ENCODE data around the gene SLC25A13. TPM values are rescaled to one million over a fixed set of nuclear protein-coding genes. Genes with fewer than 3 reads are reported as not detected.
A peak's percentile ranks its signal among the peaks of the same experiment; 100 is the strongest.

SLC25A13 gene
- total RNA-seq, 1 donor from 2014 or later = 21.9 TPM

- Histone ChIP-seq H3K27ac (ENCODE audit: low read depth, low read length) (no peak overlapping the region), H3K9me3 (ENCODE audit: control insufficient read depth in 3 of 3, low read length in 3 of 3) (no peaks in the 10 kb centered on the region), H3K4me3 (ENCODE audit: low read length in 3 of 3) (no peak overlapping the region), H3K4me1 (ENCODE audit: control insufficient read depth in 3 of 3, insufficient read depth in 3 of 3, low read length in 3 of 3) (peaks cover 11 to 12% (median 11%) of the 10 kb centered on the region in 3 donors), H3K36me3 (ENCODE audit: control insufficient read depth in 3 of 3, insufficient read depth in 3 of 3, low read length in 3 of 3) (no peaks in the 10 kb centered on the region), H3K9ac (ENCODE audit: low read depth in 1 of 3, low read length in 3 of 3) (no peak overlapping the region), H3K27me3 (ENCODE audit: control insufficient read depth in 3 of 3, insufficient read depth in 3 of 3, low read length in 3 of 3) (no peaks in the 10 kb centered on the region)
Observed at GRCh38 chr7:96238474-96238873, 83.4 kb downstream of the SLC25A13 start.

- Histone ChIP-seq H3K36me3 (ENCODE audit: control insufficient read depth in 3 of 3, insufficient read depth in 3 of 3, low read length in 3 of 3) (no peaks in the 10 kb centered on the region), H3K4me3 (ENCODE audit: low read length in 3 of 3) (no peak overlapping the region), H3K27ac (ENCODE audit: low read depth, low read length) (no peak overlapping the region), H3K9me3 (ENCODE audit: control insufficient read depth in 3 of 3, low read length in 3 of 3) (no peaks in the 10 kb centered on the region), H3K9ac (ENCODE audit: low read depth in 1 of 3, low read length in 3 of 3) (no peak overlapping the region), H3K4me1 (ENCODE audit: control insufficient read depth in 3 of 3, insufficient read depth in 3 of 3, low read length in 3 of 3) (peaks cover 11 to 12% (median 11%) of the 10 kb centered on the region in 3 donors), H3K27me3 (ENCODE audit: control insufficient read depth in 3 of 3, insufficient read depth in 3 of 3, low read length in 3 of 3) (no peaks in the 10 kb centered on the region)
Observed at GRCh38 chr7:96237040-96237439, 84.9 kb downstream of the SLC25A13 start.

- H3K27me3 ChIP-seq (ENCODE audit: control insufficient read depth in 3 of 3, insufficient read depth in 3 of 3, low read length in 3 of 3) = no peaks in the 10 kb centered on the region
- H3K36me3 ChIP-seq (ENCODE audit: control insufficient read depth in 3 of 3, insufficient read depth in 3 of 3, low read length in 3 of 3) = no peaks in the 10 kb centered on the region
- peaks cover 11 to 12% (median 11%) of the 10 kb centered on the region in 3 donors for H3K4me1 ChIP-seq (ENCODE audit: control insufficient read depth in 3 of 3, insufficient read depth in 3 of 3, low read length in 3 of 3)
- no peak overlapping the region for H3K9ac ChIP-seq (ENCODE audit: low read depth in 1 of 3, low read length in 3 of 3)
- H3K4me3 ChIP-seq (ENCODE audit: low read length in 3 of 3) = no peak overlapping the region
- H3K27ac ChIP-seq (ENCODE audit: low read depth, low read length) = peak overlapping the region; percentile 52
- H3K9me3 ChIP-seq (ENCODE audit: control insufficient read depth in 3 of 3, low read length in 3 of 3) = no peaks in the 10 kb centered on the region
Observed at GRCh38 chr7:96236198-96237039, 85.5 kb downstream of the SLC25A13 start.

GRCh38 chr7:96235281-96235680, 86.6 kb downstream of the SLC25A13 start:
- H3K27me3 ChIP-seq (ENCODE audit: control insufficient read depth in 3 of 3, insufficient read depth in 3 of 3, low read length in 3 of 3) = no peaks in the 10 kb centered on the region
- no peaks in the 10 kb centered on the region for H3K36me3 ChIP-seq (ENCODE audit: control insufficient read depth in 3 of 3, insufficient read depth in 3 of 3, low read length in 3 of 3)
- no peak overlapping the region for H3K4me3 ChIP-seq (ENCODE audit: low read length in 3 of 3)
- no peak overlapping the region for H3K9ac ChIP-seq (ENCODE audit: low read depth in 1 of 3, low read length in 3 of 3)
- peak overlapping the region; percentile 52 for H3K27ac ChIP-seq (ENCODE audit: low read depth, low read length)
- H3K9me3 ChIP-seq (ENCODE audit: control insufficient read depth in 3 of 3, low read length in 3 of 3) = no peaks in the 10 kb centered on the region
- peaks cover 11 to 12% (median 11%) of the 10 kb centered on the region in 3 donors for H3K4me1 ChIP-seq (ENCODE audit: control insufficient read depth in 3 of 3, insufficient read depth in 3 of 3, low read length in 3 of 3)

- Histone ChIP-seq H3K27ac (ENCODE audit: low read depth, low read length) (no peak overlapping the region), H3K9me3 (ENCODE audit: control insufficient read depth in 3 of 3, low read length in 3 of 3) (no peaks in the 10 kb centered on the region), H3K4me1 (ENCODE audit: control insufficient read depth in 3 of 3, insufficient read depth in 3 of 3, low read length in 3 of 3) (peaks cover 11 to 12% (median 11%) of the 10 kb centered on the region in 3 donors), H3K27me3 (ENCODE audit: control insufficient read depth in 3 of 3, insufficient read depth in 3 of 3, low read length in 3 of 3) (no peaks in the 10 kb centered on the region), H3K9ac (ENCODE audit: low read depth in 1 of 3, low read length in 3 of 3) (no peak overlapping the region), H3K36me3 (ENCODE audit: control insufficient read depth in 3 of 3, insufficient read depth in 3 of 3, low read length in 3 of 3) (no peaks in the 10 kb centered on the region), H3K4me3 (ENCODE audit: low read length in 3 of 3) (no peak overlapping the region)
Observed at GRCh38 chr7:96233528-96234154, 88.3 kb downstream of the SLC25A13 start.

- no peak overlapping the region for H3K9ac ChIP-seq (ENCODE audit: low read depth in 1 of 3, low read length in 3 of 3)
- no peaks in the 10 kb centered on the region for H3K9me3 ChIP-seq (ENCODE audit: control insufficient read depth in 3 of 3, low read length in 3 of 3)
- no peak overlapping the region for H3K4me3 ChIP-seq (ENCODE audit: low read length in 3 of 3)
- no peaks in the 10 kb centered on the region for H3K27me3 ChIP-seq (ENCODE audit: control insufficient read depth in 3 of 3, insufficient read depth in 3 of 3, low read length in 3 of 3)
- peaks cover 11 to 12% (median 11%) of the 10 kb centered on the region in 3 donors for H3K4me1 ChIP-seq (ENCODE audit: control insufficient read depth in 3 of 3, insufficient read depth in 3 of 3, low read length in 3 of 3)
- H3K36me3 ChIP-seq (ENCODE audit: control insufficient read depth in 3 of 3, insufficient read depth in 3 of 3, low read length in 3 of 3) = no peaks in the 10 kb centered on the region
- H3K27ac ChIP-seq (ENCODE audit: low read depth, low read length) = no peak overlapping the region
Observed at GRCh38 chr7:96233084-96233483, 88.8 kb downstream of the SLC25A13 start.

GRCh38 chr7:96228760-96229159, 93.1 kb downstream of the SLC25A13 start:
- peaks cover 0 to 3% (median 0%) of the 10 kb centered on the region in 3 donors for H3K36me3 ChIP-seq (ENCODE audit: control insufficient read depth in 3 of 3, insufficient read depth in 3 of 3, low read length in 3 of 3)
- no peak overlapping the region for H3K9ac ChIP-seq (ENCODE audit: low read depth in 1 of 3, low read length in 3 of 3)
- H3K27me3 ChIP-seq (ENCODE audit: control insufficient read depth in 3 of 3, insufficient read depth in 3 of 3, low read length in 3 of 3) = no peaks in the 10 kb centered on the region
- no peaks in the 10 kb centered on the region for H3K4me1 ChIP-seq (ENCODE audit: control insufficient read depth in 3 of 3, insufficient read depth in 3 of 3, low read length in 3 of 3)
- no peaks in the 10 kb centered on the region for H3K9me3 ChIP-seq (ENCODE audit: control insufficient read depth in 3 of 3, low read length in 3 of 3)
- no peak overlapping the region for H3K4me3 ChIP-seq (ENCODE audit: low read length in 3 of 3)
- no peak overlapping the region for H3K27ac ChIP-seq (ENCODE audit: low read depth, low read length)

- peaks cover 0 to 2% (median 0%) of the 10 kb centered on the region in 3 donors for H3K4me1 ChIP-seq (ENCODE audit: control insufficient read depth in 3 of 3, insufficient read depth in 3 of 3, low read length in 3 of 3)
- no peak overlapping the region for H3K4me3 ChIP-seq (ENCODE audit: low read length in 3 of 3)
- H3K27me3 ChIP-seq (ENCODE audit: control insufficient read depth in 3 of 3, insufficient read depth in 3 of 3, low read length in 3 of 3) = no peaks in the 10 kb centered on the region
- no peaks in the 10 kb centered on the region for H3K9me3 ChIP-seq (ENCODE audit: control insufficient read depth in 3 of 3, low read length in 3 of 3)
- no peak overlapping the region for H3K9ac ChIP-seq (ENCODE audit: low read depth in 1 of 3, low read length in 3 of 3)
- H3K27ac ChIP-seq (ENCODE audit: low read depth, low read length) = no peak overlapping the region
- H3K36me3 ChIP-seq (ENCODE audit: control insufficient read depth in 3 of 3, insufficient read depth in 3 of 3, low read length in 3 of 3) = peaks cover 0 to 3% (median 0%) of the 10 kb centered on the region in 3 donors
Observed at GRCh38 chr7:96225251-96225650, 96.6 kb downstream of the SLC25A13 start.

GRCh38 chr7:96224685-96225084, 97.2 kb downstream of the SLC25A13 start:
- H3K4me1 ChIP-seq (ENCODE audit: control insufficient read depth in 3 of 3, insufficient read depth in 3 of 3, low read length in 3 of 3) = peaks cover 0 to 2% (median 0%) of the 10 kb centered on the region in 3 donors
- no peak overlapping the region for H3K27ac ChIP-seq (ENCODE audit: low read depth, low read length)
- no peaks in the 10 kb centered on the region for H3K9me3 ChIP-seq (ENCODE audit: control insufficient read depth in 3 of 3, low read length in 3 of 3)
- H3K9ac ChIP-seq (ENCODE audit: low read depth in 1 of 3, low read length in 3 of 3) = no peak overlapping the region
- no peaks in the 10 kb centered on the region for H3K27me3 ChIP-seq (ENCODE audit: control insufficient read depth in 3 of 3, insufficient read depth in 3 of 3, low read length in 3 of 3)
- no peak overlapping the region for H3K4me3 ChIP-seq (ENCODE audit: low read length in 3 of 3)
- peaks cover 0 to 3% (median 0%) of the 10 kb centered on the region in 3 donors for H3K36me3 ChIP-seq (ENCODE audit: control insufficient read depth in 3 of 3, insufficient read depth in 3 of 3, low read length in 3 of 3)

GRCh38 chr7:96224073-96224472, 97.8 kb downstream of the SLC25A13 start:
- Histone ChIP-seq H3K36me3 (ENCODE audit: control insufficient read depth in 3 of 3, insufficient read depth in 3 of 3, low read length in 3 of 3) (peaks cover 0 to 3% (median 0%) of the 10 kb centered on the region in 3 donors), H3K4me3 (ENCODE audit: low read length in 3 of 3) (no peak overlapping the region), H3K27ac (ENCODE audit: low read depth, low read length) (no peak overlapping the region), H3K4me1 (ENCODE audit: control insufficient read depth in 3 of 3, insufficient read depth in 3 of 3, low read length in 3 of 3) (peaks cover 0 to 2% (median 0%) of the 10 kb centered on the region in 3 donors), H3K9me3 (ENCODE audit: control insufficient read depth in 3 of 3, low read length in 3 of 3) (no peaks in the 10 kb centered on the region), H3K9ac (ENCODE audit: low read depth in 1 of 3, low read length in 3 of 3) (no peak overlapping the region), H3K27me3 (ENCODE audit: control insufficient read depth in 3 of 3, insufficient read depth in 3 of 3, low read length in 3 of 3) (no peaks in the 10 kb centered on the region)

All from skeletal muscle tissue (tissue), 4 donors.